Epithelial cell of esophagus (primary cell): Measurements from ENCODE around the gene HHIPL1.

Experiments used
- DNase-seq: peaks from one replicate; pipeline ENCODE4 v3.0.0; 2010; ENCODE audit warnings: low read depth
- H3K4me3 ChIP-seq: 2 replicates; pipeline ENCODE4 v1.5.1; 2011; ENCODE audit warnings: mild to moderate bottlenecking, low read length, control low read depth
- CTCF ChIP-seq: IDR thresholded peaks from 2 replicates; pipeline ENCODE4 v1.5.1; 2011; ENCODE audit warnings: low read depth, mild to moderate bottlenecking, low read length, control low read depth, inconsistent platforms; ENCODE audit not compliant: insufficient read depth; ENCODE audit errors: missing control alignments

HHIPL1 gene

GRCh38 chr14:99690636-99691035, 45.7 kb downstream of the HHIPL1 start:
- DNase-seq, result no peak
- TF ChIP-seq CTCF, result no peak
- no peak overlapping the region for H3K4me3 ChIP-seq

GRCh38 chr14:99691111-99691885, 46.4 kb downstream of the HHIPL1 start:
- TF ChIP-seq CTCF, result no peak

GRCh38 chr14:99693918-99694317, 49.0 kb downstream of the HHIPL1 start:
- H3K4me3 ChIP-seq, result no peak overlapping the region
- DNase-seq, result no peak
- no peak for TF ChIP-seq CTCF

More at GRCh38 chr14:99691111-99691885, 46.4 kb downstream of the HHIPL1 start:
- H3K4me3 ChIP-seq, result no peak overlapping the region
- DNase-seq, result no peak

- no peak overlapping the region for H3K4me3 ChIP-seq
- DNase-seq, result no peak
- TF ChIP-seq CTCF, result no peak
Measured at GRCh38 chr14:99696929-99697328, 52.0 kb downstream of the HHIPL1 start.

- H3K4me3 ChIP-seq, result no peak overlapping the region
- TF ChIP-seq CTCF, result no peak
- no peak for DNase-seq
Measured at GRCh38 chr14:99698236-99698635, 53.3 kb downstream of the HHIPL1 start.

- DNase-seq, result no peak
Measured at GRCh38 chr14:99698642-99699041, 53.7 kb downstream of the HHIPL1 start.

More at GRCh38 chr14:99698642-99699041, 53.7 kb downstream of the HHIPL1 start:
- no peak overlapping the region for H3K4me3 ChIP-seq
- no peak for TF ChIP-seq CTCF
